Smooth muscle cell of the umbilical artery (primary cell): ENCODE measurements around the gene NELFE. TPM values are rescaled to one million over a fixed set of nuclear protein-coding genes. Genes with fewer than 3 reads are reported as not detected.

Experiments used
- total RNA-seq: library from RNA; depleted of rRNA; stranded (reverse); fragments of >200 nt; gene quantifications from 2 replicates; pipeline ENCODE4 v1.2.3, GENCODE V29; 2014

NELFE gene, protein sequence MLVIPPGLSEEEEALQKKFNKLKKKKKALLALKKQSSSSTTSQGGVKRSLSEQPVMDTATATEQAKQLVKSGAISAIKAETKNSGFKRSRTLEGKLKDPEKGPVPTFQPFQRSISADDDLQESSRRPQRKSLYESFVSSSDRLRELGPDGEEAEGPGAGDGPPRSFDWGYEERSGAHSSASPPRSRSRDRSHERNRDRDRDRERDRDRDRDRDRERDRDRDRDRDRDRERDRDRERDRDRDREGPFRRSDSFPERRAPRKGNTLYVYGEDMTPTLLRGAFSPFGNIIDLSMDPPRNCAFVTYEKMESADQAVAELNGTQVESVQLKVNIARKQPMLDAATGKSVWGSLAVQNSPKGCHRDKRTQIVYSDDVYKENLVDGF
- total RNA-seq = 89.1 and 109 TPM in 2 replicates

DNA sequence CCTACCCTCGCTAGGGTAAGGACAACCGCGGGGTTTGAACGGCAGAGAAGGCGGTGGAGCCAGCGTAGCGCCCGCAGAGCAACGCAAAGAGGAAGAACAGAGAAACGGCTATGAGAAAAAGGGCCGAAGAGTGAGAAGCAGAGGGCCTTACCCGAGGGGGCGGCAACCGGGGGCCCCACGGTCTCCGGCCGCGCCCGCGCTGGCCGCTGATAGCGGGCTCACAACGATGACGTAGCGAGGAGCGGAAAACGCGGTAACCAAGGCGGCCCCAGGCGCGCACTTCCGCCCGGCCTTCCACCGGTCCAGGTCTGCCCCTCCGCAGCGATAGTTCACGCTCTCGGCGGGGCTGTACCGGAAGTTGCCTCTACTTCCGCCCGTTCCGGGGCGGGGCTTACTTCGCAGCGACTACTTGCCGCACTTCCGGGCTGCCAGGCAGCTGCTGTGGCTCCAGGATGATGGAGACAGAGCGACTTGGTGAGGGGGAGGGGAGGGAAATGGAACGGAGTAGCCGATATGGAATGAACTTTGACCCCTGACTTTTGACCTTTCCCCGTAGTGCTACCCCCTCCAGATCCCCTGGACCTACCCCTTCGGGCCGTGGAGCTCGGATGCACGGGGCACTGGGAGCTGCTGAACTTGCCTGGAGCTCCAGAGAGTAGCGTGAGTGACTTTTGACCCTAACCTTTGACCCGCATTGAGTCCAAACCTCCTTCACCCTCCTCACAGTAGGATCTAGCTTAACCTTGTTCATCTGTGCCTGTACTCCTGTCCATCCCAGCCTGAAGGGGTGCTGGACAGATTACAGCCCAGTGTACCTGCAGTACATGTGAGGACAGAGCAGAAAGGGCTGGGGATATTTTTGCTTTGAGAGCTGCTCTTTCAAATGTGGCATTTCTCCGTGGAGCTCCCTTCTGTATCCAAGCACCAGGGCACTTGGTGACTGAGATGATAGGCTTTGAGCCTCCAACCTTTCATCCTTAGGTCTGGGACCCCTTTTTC lies at the start of gene NELFE, which contains the start of gene SKIC2:
TSS of gene NELFE (minus strand) at position 231 of the 999 bp plus-strand sequence. CDS start 525 bp downstream, outside the sequence.
TSS of gene SKIC2 (plus strand) at position 435 of the 999 bp plus-strand sequence. CDS start at position 453, 18 bp downstream.

DNA sequence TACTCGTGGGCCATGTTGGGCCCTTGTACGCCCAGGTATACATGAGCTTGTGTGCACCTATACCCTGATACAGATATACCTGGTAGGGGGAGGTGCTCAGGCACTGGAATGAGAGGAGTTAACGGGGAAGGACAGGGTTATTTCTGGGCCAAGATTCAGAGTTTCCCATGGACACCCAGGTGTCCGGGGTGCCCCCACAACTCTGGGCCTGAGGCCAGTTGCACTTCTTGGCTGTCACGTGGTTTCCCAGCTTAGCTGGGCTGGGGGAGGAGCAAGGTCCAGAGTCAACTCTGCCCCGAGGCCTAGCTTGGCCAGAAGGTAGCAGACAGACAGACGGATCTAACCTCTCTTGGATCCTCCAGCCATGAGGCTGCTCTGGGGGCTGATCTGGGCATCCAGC lies 23.0 kb upstream of the NELFE start, which contains the start of gene C4A:
TSS of gene C4A (plus strand) at position 314 of the 400 bp plus-strand sequence. CDS start at position 365, 51 bp downstream.

DNA sequence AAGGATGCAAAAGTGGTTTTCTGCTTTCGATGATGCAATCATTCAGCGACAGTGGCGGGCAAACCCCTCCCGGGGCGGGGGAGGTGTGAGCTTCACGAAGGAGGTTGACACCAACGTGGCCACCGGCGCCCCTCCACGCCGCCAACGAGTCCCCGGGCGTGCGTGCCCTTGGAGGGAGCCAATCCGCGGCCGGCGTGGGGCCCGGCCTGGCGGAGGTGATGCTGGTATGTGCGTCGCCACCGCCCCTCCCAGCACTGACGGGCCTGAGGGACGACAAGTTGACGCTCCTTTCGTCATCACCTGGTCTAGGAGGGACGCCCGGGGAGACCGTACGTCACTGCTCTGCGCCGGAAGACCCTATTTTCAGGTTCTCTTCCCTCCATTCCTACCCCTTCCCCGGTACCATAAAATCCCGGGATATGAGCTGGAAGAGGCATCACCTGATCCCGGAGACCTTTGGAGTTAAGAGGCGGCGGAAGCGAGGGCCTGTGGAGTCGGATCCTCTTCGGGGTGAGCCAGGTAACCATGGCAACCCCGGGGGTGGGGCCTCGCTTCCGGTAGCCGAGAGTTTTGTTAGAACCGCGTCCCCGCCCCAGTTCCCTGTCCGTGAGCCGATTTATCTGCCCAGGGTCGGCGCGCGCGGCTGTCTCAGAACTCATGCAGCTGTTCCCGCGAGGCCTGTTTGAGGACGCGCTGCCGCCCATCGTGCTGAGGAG lies 13.4 kb upstream of the NELFE start, which contains the start of gene DXO:
TSS of gene DXO (minus strand) at position 146 of the 716 bp plus-strand sequence. CDS start 463 bp downstream, outside the sequence.

DNA sequence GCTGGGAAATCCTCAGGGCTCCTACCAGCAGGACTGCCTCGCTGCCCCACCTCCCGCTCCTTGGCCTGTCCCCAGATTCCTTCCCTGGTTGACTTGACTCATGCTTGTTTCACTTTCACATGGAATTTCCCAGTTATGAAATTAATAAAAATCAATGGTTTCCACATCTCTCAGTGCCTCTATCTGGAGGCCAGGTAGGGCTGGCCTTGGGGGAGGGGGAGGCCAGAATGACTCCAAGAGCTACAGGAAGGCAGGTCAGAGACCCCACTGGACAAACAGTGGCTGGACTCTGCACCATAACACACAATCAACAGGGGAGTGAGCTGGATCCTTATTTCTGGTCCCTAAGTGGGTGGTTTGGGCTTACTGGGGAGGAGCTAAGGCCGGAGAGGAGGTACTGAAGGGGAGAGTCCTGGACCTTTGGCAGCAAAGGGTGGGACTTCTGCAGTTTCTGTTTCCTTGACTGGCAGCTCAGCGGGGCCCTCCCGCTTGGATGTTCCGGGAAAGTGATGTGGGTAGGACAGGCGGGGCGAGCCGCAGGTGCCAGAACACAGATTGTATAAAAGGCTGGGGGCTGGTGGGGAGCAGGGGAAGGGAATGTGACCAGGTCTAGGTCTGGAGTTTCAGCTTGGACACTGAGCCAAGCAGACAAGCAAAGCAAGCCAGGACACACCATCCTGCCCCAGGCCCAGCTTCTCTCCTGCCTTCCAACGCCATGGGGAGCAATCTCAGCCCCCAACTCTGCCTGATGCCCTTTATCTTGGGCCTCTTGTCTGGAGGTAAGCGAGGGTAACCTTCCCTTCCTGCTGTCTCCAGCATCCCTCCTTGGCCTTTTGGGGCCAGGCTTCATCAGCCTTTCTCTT lies 13.0 kb downstream of the NELFE start, which contains the start of gene CFB:
TSS of gene CFB (plus strand) at position 589 of the 863 bp plus-strand sequence. CDS start at position 716, 127 bp downstream.

DNA sequence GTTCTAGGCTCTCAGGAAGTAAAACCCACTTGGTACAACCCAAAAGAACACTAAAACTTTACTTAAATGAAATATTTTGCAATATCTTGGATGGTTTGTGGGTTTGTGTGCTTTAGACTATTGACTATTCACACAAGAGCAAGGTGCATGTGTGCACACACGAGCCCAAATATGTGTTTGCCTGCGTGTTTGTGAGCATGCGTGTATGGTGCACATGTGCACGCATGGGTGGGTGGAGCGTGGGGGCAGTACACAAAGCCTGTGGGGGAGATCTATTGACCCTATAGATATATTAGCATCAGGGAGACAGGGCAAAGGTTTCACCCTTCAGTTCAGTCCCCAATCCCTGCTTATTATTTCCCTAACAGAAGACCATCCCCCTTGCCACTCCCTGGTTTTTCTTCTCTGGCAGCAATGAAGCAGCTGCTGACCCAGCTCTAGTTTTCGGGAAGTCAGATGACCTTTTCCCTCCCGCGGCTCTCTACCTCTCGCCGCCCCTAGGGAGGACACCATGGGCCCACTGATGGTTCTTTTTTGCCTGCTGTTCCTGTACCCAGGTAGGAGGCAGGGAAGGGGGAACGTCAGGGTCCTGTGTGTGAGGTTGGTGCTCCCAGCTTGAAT lies 31.4 kb downstream of the NELFE start, which contains the start of gene C2:
TSS of gene C2 (plus strand) at position 476 of the 621 bp plus-strand sequence. CDS start at position 512, 36 bp downstream.

Other genes with a start within 250 kb of the NELFE start
- gene LY6G6D, start 243.6 kb downstream of the NELFE start, total RNA-seq = not detected in 2 replicates
- gene LY6G6C, start 237.2 kb downstream of the NELFE start, total RNA-seq = not detected in 2 replicates
- not detected in 2 replicates for gene MPIG6B, start 235.6 kb downstream of the NELFE start, total RNA-seq
- gene DDAH2, start 229.7 kb downstream of the NELFE start, total RNA-seq = 54.9 and 59.1 TPM in 2 replicates
- gene CLIC1, start 222.4 kb downstream of the NELFE start, total RNA-seq = 514 and 620 TPM in 2 replicates
- gene MSH5, start 219.0 kb downstream of the NELFE start, total RNA-seq = 3.6 and 10.9 TPM in 2 replicates
- 1.2 TPM in 2 replicates for gene SAPCD1, start 196.3 kb downstream of the NELFE start, total RNA-seq
- gene VWA7, start 181.6 kb downstream of the NELFE start, total RNA-seq = 0.09 TPM in 1 of 2 replicates, not detected in the other
- 67.4 and 123 TPM in 2 replicates for gene VARS1, start 163.2 kb downstream of the NELFE start, total RNA-seq
- gene LSM2, start 152.0 kb downstream of the NELFE start, total RNA-seq = 17.2 and 18.4 TPM in 2 replicates
- gene HSPA1L, start 143.7 kb downstream of the NELFE start, total RNA-seq = 1.2 and 2.1 TPM in 2 replicates
- 73.6 and 99.1 TPM in 2 replicates for gene HSPA1A, start 143.4 kb downstream of the NELFE start, total RNA-seq
- gene HSPA1B, start 131.2 kb downstream of the NELFE start, total RNA-seq = 84.9 and 117 TPM in 2 replicates
- gene NEU1, start 96.2 kb downstream of the NELFE start, total RNA-seq = 72.0 and 133 TPM in 2 replicates
- gene SLC44A4, start 80.0 kb downstream of the NELFE start, total RNA-seq = 0.05 and 0.30 TPM in 2 replicates
- 51.1 and 57.6 TPM in 2 replicates for gene EHMT2, start 61.3 kb downstream of the NELFE start, total RNA-seq
- gene ZBTB12, start 56.9 kb downstream of the NELFE start, total RNA-seq = 3.6 and 4.7 TPM in 2 replicates
- gene C2, start 31.3 kb downstream of the NELFE start, total RNA-seq = 0.42 and 0.89 TPM in 2 replicates
- gene CFB, start 12.9 kb downstream of the NELFE start, total RNA-seq = 4.1 and 28.8 TPM in 2 replicates
- 60.3 and 63.7 TPM in 2 replicates for gene SKIC2, start 204 bp upstream of the NELFE start, total RNA-seq
- 11.0 and 11.3 TPM in 2 replicates for gene DXO, start 13.2 kb upstream of the NELFE start, total RNA-seq
- gene C4A, start 23.1 kb upstream of the NELFE start, total RNA-seq = 4.2 and 4.3 TPM in 2 replicates
- gene C4B, start 55.8 kb upstream of the NELFE start, total RNA-seq = 2.1 and 3.9 TPM in 2 replicates
- 0.14 TPM in 1 of 2 replicates, not detected in the other for gene CYP21A2, start 79.4 kb upstream of the NELFE start, total RNA-seq
- 0.89 and 1.7 TPM in 2 replicates for gene TNXB, start 150.4 kb upstream of the NELFE start, total RNA-seq
- gene ATF6B, start 169.3 kb upstream of the NELFE start, total RNA-seq = 18.7 and 28.5 TPM in 2 replicates
- gene FKBPL, start 171.3 kb upstream of the NELFE start, total RNA-seq = 3.0 and 3.6 TPM in 2 replicates
- gene PRRT1, start 193.0 kb upstream of the NELFE start, total RNA-seq = 0.09 TPM in 1 of 2 replicates, not detected in the other
- gene PPT2, start 195.2 kb upstream of the NELFE start, total RNA-seq = 16.3 and 16.6 TPM in 2 replicates
- gene EGFL8, start 205.6 kb upstream of the NELFE start, total RNA-seq = 1.2 and 1.4 TPM in 2 replicates
- gene AGPAT1, start 217.1 kb upstream of the NELFE start, total RNA-seq = 19.3 and 28.4 TPM in 2 replicates
- gene RNF5, start 219.4 kb upstream of the NELFE start, total RNA-seq = 14.9 and 24.6 TPM in 2 replicates
- gene AGER, start 225.3 kb upstream of the NELFE start, total RNA-seq = 0.23 TPM in 1 of 2 replicates, not detected in the other
- 36.2 and 58.1 TPM in 2 replicates for gene PBX2, start 231.2 kb upstream of the NELFE start, total RNA-seq
- 0.59 and 1.2 TPM in 2 replicates for gene GPSM3, start 233.7 kb upstream of the NELFE start, total RNA-seq